Keratinocyte (primary cell): Measurements from ENCODE around the gene LAMA2. TPM values are rescaled to one million over a fixed set of nuclear protein-coding genes. Genes with fewer than 3 reads are reported as not detected.

Experiments used
- DNase-seq: peaks from one replicate; pipeline ENCODE4 v3.0.0-alpha.2; 2011; ENCODE audit warnings: low read depth, missing footprints, low spot score
- FAIRE-seq: peaks from 2 replicates; lab custom pipeline; 2011; peaks lifted over from hg19 to GRCh38; lab: Jason Lieb, UNC
- H2AFZ ChIP-seq: 2 replicates; pipeline ENCODE4 v1.6.0; 2012; ENCODE audit warnings: low read length, control low read depth, inconsistent platforms; ENCODE audit not compliant: control insufficient read depth
- H3K27ac ChIP-seq: 2 replicates; pipeline ENCODE4 v1.5.1; 2011; ENCODE audit warnings: low read length; ENCODE audit not compliant: control insufficient read depth, insufficient read depth
- H3K27me3 ChIP-seq: 3 replicates; pipeline ENCODE4 v1.6.0; 2011; ENCODE audit warnings: low read length; ENCODE audit not compliant: control insufficient read depth, insufficient read depth; ENCODE audit errors: extremely low read depth
- H3K36me3 ChIP-seq, 2 experiments: 2 replicates in 1 of 2; 3 replicates in 1 of 2; pipeline ENCODE4 v1.5.1; 2011; ENCODE audit warnings: low read length in 2 of 2, mild to moderate bottlenecking in 1 of 2; ENCODE audit not compliant: control insufficient read depth in 2 of 2, insufficient read depth in 2 of 2; ENCODE audit errors: extremely low read depth in 1 of 2
- H3K4me1 ChIP-seq: 3 replicates; pipeline ENCODE4 v1.5.1; 2011; ENCODE audit warnings: low read length; ENCODE audit not compliant: control insufficient read depth, insufficient read depth; ENCODE audit errors: extremely low read depth
- H3K4me2 ChIP-seq: 3 replicates; pipeline ENCODE4 v1.6.0; 2011; ENCODE audit warnings: low read depth, low read length; ENCODE audit not compliant: control insufficient read depth, insufficient read depth; ENCODE audit errors: extremely low read depth
- H3K4me3 ChIP-seq, 3 experiments: fragments of 200-600 bp in 1 of 3; sonication (generic) in 1 of 3; 2 replicates in 2 of 3; 3 replicates in 1 of 3; pipeline ENCODE4 v1.5.1; 2011 to 2016; ENCODE audit warnings: low read length in 3 of 3, mild to moderate bottlenecking in 3 of 3, control low read depth in 2 of 3, inconsistent platforms in 1 of 3, low read depth in 1 of 3, mixed read lengths in 1 of 3, mixed run types in 1 of 3, moderate library complexity in 1 of 3; ENCODE audit not compliant: control insufficient read depth in 2 of 3, insufficient read depth in 2 of 3; ENCODE audit errors: extremely low read depth in 1 of 3
- H3K79me2 ChIP-seq: 2 replicates; pipeline ENCODE4 v1.6.0; 2012; ENCODE audit warnings: low read length; ENCODE audit not compliant: control insufficient read depth, insufficient read depth
- H3K9ac ChIP-seq: 3 replicates; pipeline ENCODE4 v1.6.0; 2011; ENCODE audit warnings: low read length; ENCODE audit not compliant: control insufficient read depth, insufficient read depth; ENCODE audit errors: extremely low read depth
- H3K9me1 ChIP-seq: 3 replicates; pipeline ENCODE4 v1.6.0; 2011; ENCODE audit warnings: low read length; ENCODE audit not compliant: control insufficient read depth, insufficient read depth; ENCODE audit errors: extremely low read depth
- H3K9me3 ChIP-seq: 2 replicates; pipeline ENCODE4 v1.5.1; 2012; ENCODE audit warnings: low read depth, low read length; ENCODE audit not compliant: control insufficient read depth
- H4K20me1 ChIP-seq: 3 replicates; pipeline ENCODE4 v1.6.0; 2011; ENCODE audit warnings: low read length; ENCODE audit not compliant: control insufficient read depth, insufficient read depth; ENCODE audit errors: extremely low read depth
- EZH2 ChIP-seq: IDR thresholded peaks from one replicate; pipeline ENCODE4 v1.6.1; 2012; ENCODE audit warnings: inconsistent platforms, mild to moderate bottlenecking, low read length, moderate library complexity
- dilution Hi-C: fragments of 300-500 bp; cut with MboI; formaldehyde crosslinking; loops from one replicate; pipeline ENCODE4 v1.7.0; 2020; ENCODE audit warnings: low sequenced_read_pairs; ENCODE audit not compliant: extremely low pct_ligation_motif_present
- polyA plus RNA-seq, 5 experiments: library from polyadenylated mRNA; depleted of rRNA in 3 of 5; stranded (reverse) in 3 of 5; stranded (forward) in 1 of 5; unstranded in 1 of 5; fragments of >200 nt; gene quantifications; 1 replicate in 1 of 5; 2 replicates in 3 of 5; 3 replicates in 1 of 5; pipeline versions ENCODE4 v1.2.1 to v1.2.3, GENCODE V29; 2011 to 2012; ENCODE audit warnings: missing spikeins in 2 of 5, low read depth in 1 of 5, low replicate concordance in 1 of 5
- TF ChIP-seq, protein P1 (sequence below), 3 experiments: IDR thresholded peaks in 1 of 3; conservative IDR thresholded peaks in 1 of 3; optimal IDR thresholded peaks in 1 of 3; 2 replicates in 2 of 3; 3 replicates in 1 of 3; pipeline versions ENCODE3 to v1.5.1; 2011; ENCODE audit warnings: low read length in 3 of 3, mild to moderate bottlenecking in 3 of 3, moderate library complexity in 2 of 3, control low read depth in 1 of 3, inconsistent platforms in 1 of 3; ENCODE audit not compliant: insufficient read depth in 2 of 3; ENCODE audit errors: extremely low read depth in 1 of 3

LAMA2 gene
- polyA plus RNA-seq, 1 donor (not counting 4 experiments of a cell fraction or from before 2014, with no cell fraction given), result 1.4 TPM

DNA sequence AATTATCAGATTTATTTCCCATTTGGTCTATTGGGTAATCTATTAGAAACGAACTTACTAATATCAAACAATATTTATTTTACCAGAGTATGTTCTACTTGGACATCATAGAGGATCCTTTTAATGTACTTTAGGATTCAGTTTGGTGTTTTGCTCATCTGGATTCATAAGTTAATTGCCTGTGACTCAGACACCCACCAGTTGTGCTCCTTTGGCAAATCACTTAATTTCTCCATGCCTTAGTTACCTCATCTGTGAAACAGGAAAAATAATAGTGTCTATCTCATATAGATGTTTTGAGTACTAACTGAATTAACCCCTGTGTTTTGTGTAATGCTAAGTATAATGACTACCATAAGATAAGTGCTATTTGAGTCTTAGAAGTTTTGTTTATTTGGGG, 292.1 kb downstream of the LAMA2 start:
- Histone ChIP-seq H3K79me2 (no peaks in the 10 kb centered on the region), H3K27ac (no peak overlapping the region), H3K9me1 (no peaks in the 10 kb centered on the region), H3K4me1 (peaks cover 5% of the 10 kb centered on the region), H3K9me3 (no peaks in the 10 kb centered on the region), H3K4me2 (no peak overlapping the region), H3K9ac (no peak overlapping the region), H2AFZ (no peak overlapping the region), H4K20me1 (no peaks in the 10 kb centered on the region), H3K4me3 (no peak overlapping the region), H3K27me3 (no peaks in the 10 kb centered on the region), H3K36me3 (no peaks in the 10 kb centered on the region)
- FAIRE-seq (no peak), DNase-seq (no peak)
- no peak for TF ChIP-seq EZH2
- TF ChIP-seq, protein P1, sequence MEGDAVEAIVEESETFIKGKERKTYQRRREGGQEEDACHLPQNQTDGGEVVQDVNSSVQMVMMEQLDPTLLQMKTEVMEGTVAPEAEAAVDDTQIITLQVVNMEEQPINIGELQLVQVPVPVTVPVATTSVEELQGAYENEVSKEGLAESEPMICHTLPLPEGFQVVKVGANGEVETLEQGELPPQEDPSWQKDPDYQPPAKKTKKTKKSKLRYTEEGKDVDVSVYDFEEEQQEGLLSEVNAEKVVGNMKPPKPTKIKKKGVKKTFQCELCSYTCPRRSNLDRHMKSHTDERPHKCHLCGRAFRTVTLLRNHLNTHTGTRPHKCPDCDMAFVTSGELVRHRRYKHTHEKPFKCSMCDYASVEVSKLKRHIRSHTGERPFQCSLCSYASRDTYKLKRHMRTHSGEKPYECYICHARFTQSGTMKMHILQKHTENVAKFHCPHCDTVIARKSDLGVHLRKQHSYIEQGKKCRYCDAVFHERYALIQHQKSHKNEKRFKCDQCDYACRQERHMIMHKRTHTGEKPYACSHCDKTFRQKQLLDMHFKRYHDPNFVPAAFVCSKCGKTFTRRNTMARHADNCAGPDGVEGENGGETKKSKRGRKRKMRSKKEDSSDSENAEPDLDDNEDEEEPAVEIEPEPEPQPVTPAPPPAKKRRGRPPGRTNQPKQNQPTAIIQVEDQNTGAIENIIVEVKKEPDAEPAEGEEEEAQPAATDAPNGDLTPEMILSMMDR (optimal IDR thresholded peaks at IDR 0.05 in 1 of 3, IDR thresholded peaks at IDR 0.05 in 1 of 3, conservative IDR thresholded peaks at IDR 0.05 in 1 of 3; ENCODE audit: extremely low read depth in 1 of 3, insufficient read depth in 2 of 3, low read length in 3 of 3), result no peak
- dilution Hi-C loops, result no loop called here

DNA sequence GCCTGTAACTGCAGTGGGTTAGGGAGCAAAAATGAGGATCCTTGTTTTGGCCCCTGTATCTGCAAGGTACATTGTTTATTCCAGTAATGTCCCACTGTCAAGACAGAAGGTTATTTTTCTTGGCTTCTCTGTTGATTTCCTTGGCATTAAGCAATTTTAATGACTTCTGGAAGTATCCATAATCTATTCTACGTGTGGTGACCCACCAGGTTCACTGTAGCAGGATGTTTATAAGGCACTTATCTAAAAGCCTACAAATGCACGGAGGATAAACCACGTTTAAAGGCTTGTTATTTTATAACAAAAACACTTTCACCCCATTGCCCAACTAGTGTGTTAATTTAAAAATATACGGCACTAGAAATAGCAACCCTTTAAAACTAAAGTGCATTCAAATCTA, 294.9 kb downstream of the LAMA2 start:
- TF ChIP-seq, protein P1 (optimal IDR thresholded peaks at IDR 0.05 in 1 of 3, IDR thresholded peaks at IDR 0.05 in 1 of 3, conservative IDR thresholded peaks at IDR 0.05 in 1 of 3; ENCODE audit: extremely low read depth in 1 of 3, insufficient read depth in 2 of 3, low read length in 3 of 3), result no peak
- no peak for TF ChIP-seq EZH2
- H3K27ac ChIP-seq, result no peak overlapping the region
- no peaks in the 10 kb centered on the region for H3K9me3 ChIP-seq
- no peaks in the 10 kb centered on the region for H3K27me3 ChIP-seq
- FAIRE-seq, result no peak
- dilution Hi-C loops, result no loop called here
- H2AFZ ChIP-seq, result no peak overlapping the region
- no peak overlapping the region for H3K4me3 ChIP-seq
- peaks cover 5% of the 10 kb centered on the region for H3K4me1 ChIP-seq
- H3K79me2 ChIP-seq, result no peaks in the 10 kb centered on the region
- H3K9ac ChIP-seq, result no peak overlapping the region
- no peaks in the 10 kb centered on the region for H3K9me1 ChIP-seq
- DNase-seq, result no peak
- H3K4me2 ChIP-seq, result no peak overlapping the region
- no peaks in the 10 kb centered on the region for H4K20me1 ChIP-seq
- no peaks in the 10 kb centered on the region for H3K36me3 ChIP-seq
